Testis (tissue), 3 donors: Measurements from ENCODE around the gene ARFGEF3. TPM values are rescaled to one million over a fixed set of nuclear protein-coding genes. Genes with fewer than 3 reads are reported as not detected.

Experiments
- DNase-seq: peaks from one replicate; pipeline ENCODE4 v3.0.0-alpha.2; 2019
- H3K27ac ChIP-seq, 2 donors: fragments of 200-600 bp; sonication (generic); one replicate each; pipeline ENCODE4 v1.5.1; 2019
- H3K27me3 ChIP-seq: fragments of 200-600 bp; sonication (generic); one replicate; pipeline ENCODE4 v1.5.1; 2019
- H3K36me3 ChIP-seq: fragments of 200-600 bp; sonication (generic); one replicate; pipeline ENCODE4 v1.5.1; 2017; ENCODE audit warnings: low read depth; ENCODE audit errors: missing control alignments
- H3K4me1 ChIP-seq: fragments of 200-600 bp; sonication (generic); one replicate; pipeline ENCODE4 v1.5.1; 2019
- H3K4me3 ChIP-seq, 2 donors: fragments of 200-600 bp; sonication (generic); one replicate each; pipeline ENCODE4 v1.5.1; 2017 to 2019
- H3K9me3 ChIP-seq: fragments of 200-600 bp; sonication (generic); one replicate; pipeline ENCODE4 v1.5.1; 2017
- POLR2A ChIP-seq: fragments of 450-650 bp; IDR thresholded peaks from one replicate; pipeline ENCODE4 v1.6.1; 2017; ENCODE audit warnings: antibody characterized with exemption, mild to moderate bottlenecking, moderate library complexity
- WGBS, 2 donors: methylation state at CpG; one replicate each; pipeline ENCODE4 v1.1.5; 2018; 5-methylcytosine and 5-hydroxymethylcytosine counted together
- intact Hi-C: fragments of 100-400 bp; cut with DNase I; formaldehyde crosslinking; loops from one replicate; pipeline ENCODE4 v1.15.1; 2023; ENCODE audit warnings: low total_unique reads
- polyA plus RNA-seq: library from polyadenylated mRNA; stranded (reverse); fragments of 350-450 nt; fragmentation: Illumina TruSeq; extraction: RNeasy Lipid Tissue Mini Kit (QIAGEN cat#74804); gene quantifications from one replicate; pipeline ENCODE4 v1.2.3, GENCODE V29; 2014; ENCODE audit warnings: low read depth, low replicate concordance; ENCODE audit not compliant: insufficient read depth
- total RNA-seq, 2 donors: library from RNA; depleted of rRNA; stranded (reverse); fragments of >200 nt; gene quantifications; one replicate each; pipeline ENCODE4 v1.2.3, GENCODE V29; 2016
- TF ChIP-seq, protein P1 (sequence below), 3 experiments: fragments of 450-650 bp in 2 of 3; fragments of 200-600 bp in 1 of 3; sonication (generic) in 1 of 3; IDR thresholded peaks; one replicate each; pipeline ENCODE4 v1.5.1; 2016 to 2019; ENCODE audit warnings: antibody characterized with exemption in 3 of 3, mild to moderate bottlenecking in 2 of 3, moderate library complexity in 1 of 3

ARFGEF3 gene
- total and polyA plus RNA-seq, 3 donors from 2014 or later: 1.9 to 2.9 (median 2.8) TPM

DNA sequence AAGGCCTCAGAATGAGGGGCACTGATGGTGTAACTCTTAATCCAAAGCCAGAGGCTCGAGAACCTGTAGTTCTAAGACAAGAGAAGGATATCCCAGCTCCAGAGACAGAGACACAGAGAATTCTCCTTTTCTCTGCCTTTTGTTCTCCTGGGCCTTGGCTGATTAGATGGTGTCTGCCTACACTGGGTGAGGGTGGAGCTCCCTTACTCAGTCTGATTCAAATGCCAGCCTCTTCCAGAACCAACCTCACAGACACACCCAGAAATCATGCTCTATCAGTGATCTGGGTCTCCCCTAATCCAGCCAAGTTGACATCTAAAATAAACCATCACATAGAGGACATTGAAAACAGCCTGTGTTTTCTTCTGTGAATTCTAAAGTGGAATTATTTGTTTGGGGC is 148.0 kb downstream of the ARFGEF3 start:
- TF ChIP-seq, protein P1, sequence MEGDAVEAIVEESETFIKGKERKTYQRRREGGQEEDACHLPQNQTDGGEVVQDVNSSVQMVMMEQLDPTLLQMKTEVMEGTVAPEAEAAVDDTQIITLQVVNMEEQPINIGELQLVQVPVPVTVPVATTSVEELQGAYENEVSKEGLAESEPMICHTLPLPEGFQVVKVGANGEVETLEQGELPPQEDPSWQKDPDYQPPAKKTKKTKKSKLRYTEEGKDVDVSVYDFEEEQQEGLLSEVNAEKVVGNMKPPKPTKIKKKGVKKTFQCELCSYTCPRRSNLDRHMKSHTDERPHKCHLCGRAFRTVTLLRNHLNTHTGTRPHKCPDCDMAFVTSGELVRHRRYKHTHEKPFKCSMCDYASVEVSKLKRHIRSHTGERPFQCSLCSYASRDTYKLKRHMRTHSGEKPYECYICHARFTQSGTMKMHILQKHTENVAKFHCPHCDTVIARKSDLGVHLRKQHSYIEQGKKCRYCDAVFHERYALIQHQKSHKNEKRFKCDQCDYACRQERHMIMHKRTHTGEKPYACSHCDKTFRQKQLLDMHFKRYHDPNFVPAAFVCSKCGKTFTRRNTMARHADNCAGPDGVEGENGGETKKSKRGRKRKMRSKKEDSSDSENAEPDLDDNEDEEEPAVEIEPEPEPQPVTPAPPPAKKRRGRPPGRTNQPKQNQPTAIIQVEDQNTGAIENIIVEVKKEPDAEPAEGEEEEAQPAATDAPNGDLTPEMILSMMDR (IDR thresholded peaks at IDR 0.05): no peak
- TF ChIP-seq POLR2A: no peak
- H3K36me3 ChIP-seq: no peaks in the 10 kb centered on the region

DNA sequence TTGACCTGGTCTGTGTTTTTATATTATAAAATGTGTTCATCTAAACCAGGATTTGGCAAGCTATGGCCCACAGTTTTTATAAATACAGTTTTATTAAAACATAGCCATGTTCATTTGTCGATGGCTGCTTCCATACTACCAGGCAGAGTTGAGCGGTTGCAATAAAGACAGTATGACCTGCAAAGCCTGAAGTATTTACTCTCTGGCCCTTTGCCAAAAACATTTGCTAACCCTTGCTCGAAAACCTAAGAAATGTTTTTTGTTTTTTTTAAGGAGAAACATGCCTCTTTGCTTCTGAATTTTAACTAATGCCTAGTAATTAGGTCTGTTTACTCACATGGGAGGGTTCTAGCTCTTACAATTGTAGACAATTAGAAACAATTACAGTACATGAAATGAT is 148.6 kb downstream of the ARFGEF3 start:
- H3K4me1 ChIP-seq: no peaks in the 10 kb centered on the region
- intact Hi-C loops: no loop called here
- no peaks in the 10 kb centered on the region for H3K27me3 ChIP-seq
- H3K27ac ChIP-seq: no peak overlapping the region
- H3K36me3 ChIP-seq: no peaks in the 10 kb centered on the region
- no peaks in the 10 kb centered on the region for H3K9me3 ChIP-seq
- no peak for DNase-seq
- no peak for TF ChIP-seq POLR2A
- TF ChIP-seq, protein P1 (IDR thresholded peaks at IDR 0.05): no peak
- H3K4me3 ChIP-seq: no peak overlapping the region
- WGBS, 2 donors: 58 to 59% methylated on average over 3 of the region's 3 CpGs

More for the DNA sequence above, 148.0 kb downstream of the ARFGEF3 start:
- Histone ChIP-seq H3K4me1 (no peaks in the 10 kb centered on the region), H3K4me3 (no peak overlapping the region), H3K9me3 (no peaks in the 10 kb centered on the region), H3K27ac (no peak overlapping the region), H3K27me3 (no peaks in the 10 kb centered on the region)
- no peak for DNase-seq
- WGBS, 2 donors: 73 to 75% methylated on average over 1 of the region's 1 CpG
- intact Hi-C loops: no loop called here

DNA sequence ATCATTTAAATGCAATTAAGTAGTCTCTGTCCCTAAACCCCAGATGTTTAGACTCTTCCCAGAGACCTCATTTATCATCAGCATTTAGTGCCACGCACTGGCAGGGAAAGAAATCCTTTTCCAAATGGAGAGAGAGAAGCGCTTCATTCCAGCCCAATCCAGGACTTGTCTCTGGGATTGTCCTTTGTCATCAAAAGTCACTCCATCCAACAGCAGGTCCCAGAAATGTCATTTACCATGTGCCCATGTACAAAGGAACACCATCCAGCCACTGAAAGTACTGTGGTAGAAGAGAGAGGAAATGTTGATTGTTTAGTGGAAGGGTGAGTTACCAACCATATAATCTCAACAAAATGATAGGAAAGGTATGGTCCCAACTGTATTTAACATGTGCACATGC is 149.1 kb downstream of the ARFGEF3 start:
- Histone ChIP-seq H3K9me3 (no peaks in the 10 kb centered on the region), H3K4me1 (no peaks in the 10 kb centered on the region), H3K36me3 (no peaks in the 10 kb centered on the region), H3K27ac (no peak overlapping the region), H3K27me3 (no peaks in the 10 kb centered on the region), H3K4me3 (no peak overlapping the region)
- intact Hi-C loops: no loop called here
- no peak for DNase-seq
- WGBS, 2 donors: 79 to 92% methylated on average over 2 of the region's 2 CpGs
- no peak for TF ChIP-seq POLR2A
- TF ChIP-seq, protein P1 (IDR thresholded peaks at IDR 0.05): no peak

DNA sequence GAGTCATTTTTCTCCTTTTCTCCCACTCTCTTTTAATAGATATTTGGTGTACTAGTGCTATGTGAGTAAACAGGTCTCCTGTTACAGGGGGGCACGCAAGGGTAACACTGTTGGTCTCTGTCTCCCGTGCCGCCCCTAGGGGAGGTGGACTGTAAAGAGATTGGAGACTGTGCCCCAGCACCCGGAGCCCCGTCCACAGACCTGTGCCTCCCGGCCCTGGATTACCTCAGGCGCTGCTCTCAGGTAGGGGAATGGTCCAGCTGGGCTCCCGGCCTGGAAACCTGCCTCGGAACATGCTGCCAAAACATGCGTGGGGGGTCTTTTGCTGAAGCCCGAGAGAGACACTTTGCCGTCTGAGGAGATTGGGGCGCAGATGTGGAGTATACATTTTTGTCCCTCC is 149.5 kb downstream of the ARFGEF3 start:
- Histone ChIP-seq H3K27ac (no peak overlapping the region), H3K36me3 (no peaks in the 10 kb centered on the region), H3K4me1 (no peaks in the 10 kb centered on the region), H3K4me3 (no peak overlapping the region), H3K27me3 (no peaks in the 10 kb centered on the region), H3K9me3 (no peaks in the 10 kb centered on the region)
- no peak for DNase-seq
- no peak for TF ChIP-seq POLR2A
- TF ChIP-seq, protein P1 (IDR thresholded peaks at IDR 0.05): no peak
- WGBS, 2 donors: 86 to 92% methylated on average over 13 of the region's 13 CpGs
- intact Hi-C loops: no loop called here

DNA sequence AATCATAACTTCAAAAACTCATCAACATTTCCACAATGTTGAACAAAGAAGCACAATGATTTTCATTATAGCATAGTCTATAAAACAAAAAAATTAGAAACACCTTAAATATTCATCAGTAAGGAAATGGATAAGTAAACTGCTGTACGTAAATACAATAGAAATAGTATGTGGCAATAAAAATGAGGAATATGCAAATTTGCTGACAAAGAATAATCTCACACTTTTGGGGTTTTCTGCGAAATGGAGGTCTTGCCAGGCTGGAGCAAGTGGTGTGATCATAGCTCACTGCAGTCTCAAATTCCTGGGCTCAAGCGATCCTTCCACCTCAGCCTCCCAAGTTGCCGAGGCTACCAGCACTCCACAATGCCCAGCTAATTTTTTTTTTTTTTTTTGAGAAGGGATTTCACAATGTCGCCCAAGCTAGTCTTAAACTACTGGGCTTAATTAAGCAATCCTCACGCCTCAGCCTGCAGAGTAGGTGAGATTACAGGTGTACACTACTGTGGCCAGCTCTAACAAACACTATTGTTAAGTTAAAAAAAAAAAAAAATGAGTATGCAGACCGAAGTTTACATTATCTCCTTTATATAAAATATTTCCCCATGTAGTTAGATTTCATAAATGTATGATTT is 157.1 kb downstream of the ARFGEF3 start:
- no peak overlapping the region for H3K4me3 ChIP-seq
- 85 to 87% methylated on average over 7 of the region's 7 CpGs for WGBS, 2 donors
- no peaks in the 10 kb centered on the region for H3K4me1 ChIP-seq
- no peaks in the 10 kb centered on the region for H3K9me3 ChIP-seq
- H3K36me3 ChIP-seq: no peaks in the 10 kb centered on the region
- H3K27ac ChIP-seq: no peak overlapping the region
- TF ChIP-seq, protein P1 (IDR thresholded peaks at IDR 0.05): no peak
- TF ChIP-seq POLR2A: no peak
- no peaks in the 10 kb centered on the region for H3K27me3 ChIP-seq
- intact Hi-C loops: no loop called here
- DNase-seq: no peak
